ENCODE data around the gene CCDC175. TPM values are rescaled to one million over a fixed set of nuclear protein-coding genes. Genes with fewer than 3 reads are reported as not detected.

Gene CCDC175
- total RNA-seq, 1 donor from 2014 or later: not detected

DNA sequence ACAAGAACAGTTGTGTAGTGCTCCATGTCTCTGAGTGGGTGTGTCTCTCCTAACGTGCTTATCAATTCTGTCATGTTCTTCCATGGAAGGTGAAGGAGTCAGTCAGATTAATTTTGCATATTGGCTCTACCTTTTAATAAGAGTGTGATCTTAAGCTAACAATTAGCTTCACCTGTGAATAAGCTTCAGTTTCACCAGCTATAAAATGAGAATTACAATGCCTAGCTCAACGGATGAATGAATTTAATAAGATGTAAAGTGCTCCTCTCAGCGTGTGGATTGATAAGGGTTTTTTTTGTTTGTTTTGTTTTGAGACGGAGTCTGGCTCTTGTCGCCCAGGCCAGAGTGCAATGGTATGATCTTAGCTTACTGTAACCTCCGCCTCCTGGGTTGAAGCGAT is 32.7 kb downstream of the CCDC175 start:
- TF ChIP-seq CTCF (conservative IDR thresholded peaks at IDR 0.05; ENCODE audit: low read depth, low read length): no peak
- no peak overlapping the region for H3K4me3 ChIP-seq (ENCODE audit: low read depth, low read length)

GRCh38 chr14:59541731-59542130 is 34.9 kb downstream of the CCDC175 start:
- H3K4me3 ChIP-seq (ENCODE audit: low read depth, low read length): no peak overlapping the region
- no peak for TF ChIP-seq CTCF (conservative IDR thresholded peaks at IDR 0.05; ENCODE audit: low read depth, low read length)
- no peak for DNase-seq (ENCODE audit: low read depth)

More for the DNA sequence above, 32.7 kb downstream of the CCDC175 start:
- DNase-seq (ENCODE audit: low read depth): no peak

DNA sequence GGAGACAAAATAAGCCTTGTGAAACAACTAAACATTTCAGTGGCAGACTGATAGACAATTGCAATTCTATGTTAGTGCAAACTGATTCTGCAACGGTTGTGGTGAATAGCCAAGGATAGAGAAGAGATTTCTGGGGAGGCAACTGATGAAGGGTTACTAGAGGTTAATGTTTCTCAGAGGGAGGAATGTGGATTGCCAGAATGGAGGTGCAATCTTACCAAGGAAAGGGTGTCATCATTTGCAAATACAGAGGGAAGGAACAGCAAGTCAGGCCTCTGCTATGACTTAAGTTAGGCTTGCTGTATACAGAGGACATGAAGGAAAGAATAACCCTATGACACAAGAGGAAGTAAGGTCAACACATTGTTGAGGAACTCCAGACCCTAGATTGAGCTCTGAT is 35.8 kb downstream of the CCDC175 start:
- DNase-seq (ENCODE audit: low read depth): no peak
- H3K4me3 ChIP-seq (ENCODE audit: low read depth, low read length): no peak overlapping the region
- no peak for TF ChIP-seq CTCF (conservative IDR thresholded peaks at IDR 0.05; ENCODE audit: low read depth, low read length)

- TF ChIP-seq CTCF (conservative IDR thresholded peaks at IDR 0.05; ENCODE audit: low read depth, low read length): no peak
- no peak for DNase-seq (ENCODE audit: low read depth)
- no peak overlapping the region for H3K4me3 ChIP-seq (ENCODE audit: low read depth, low read length)
Observed at GRCh38 chr14:59538936-59539335, 37.7 kb downstream of the CCDC175 start.

- no peak for DNase-seq (ENCODE audit: low read depth)
- no peak for TF ChIP-seq CTCF (conservative IDR thresholded peaks at IDR 0.05; ENCODE audit: low read depth, low read length)
- no peak overlapping the region for H3K4me3 ChIP-seq (ENCODE audit: low read depth, low read length)
Observed at GRCh38 chr14:59537476-59537875, 39.1 kb downstream of the CCDC175 start.

DNA sequence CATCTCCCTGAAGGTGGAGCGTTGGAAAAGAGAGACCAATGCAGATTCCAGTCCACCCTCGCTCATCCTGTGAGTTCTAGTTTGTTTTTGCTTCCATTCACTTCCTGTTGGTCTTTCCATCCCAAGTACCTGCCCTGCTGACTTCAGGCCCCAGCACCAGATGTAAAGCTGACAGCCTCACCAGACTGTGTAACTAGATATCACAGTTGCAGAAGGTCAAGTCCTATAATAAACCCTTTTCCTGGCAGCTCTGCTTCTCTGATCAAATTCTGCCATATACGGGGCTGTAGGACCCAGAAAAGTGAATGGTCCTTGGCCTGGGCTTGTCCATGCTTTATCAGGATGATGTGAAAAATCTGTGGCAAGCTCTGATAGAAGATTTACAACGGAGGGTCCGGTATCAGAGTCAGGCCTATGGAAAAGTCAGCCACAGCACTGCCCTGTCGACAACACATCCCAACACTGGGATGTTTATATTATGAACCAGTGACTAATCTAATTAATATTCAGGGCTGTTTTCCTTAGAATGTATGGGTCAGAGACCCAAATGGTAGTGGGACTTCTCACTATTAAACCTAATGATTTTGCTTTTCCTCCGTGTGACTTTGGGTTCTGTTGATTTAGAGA is 42.1 kb downstream of the CCDC175 start:
- no peak overlapping the region for H3K4me3 ChIP-seq (ENCODE audit: low read depth, low read length)
- no peak for DNase-seq (ENCODE audit: low read depth)
- no peak for TF ChIP-seq CTCF (conservative IDR thresholded peaks at IDR 0.05; ENCODE audit: low read depth, low read length)

DNA sequence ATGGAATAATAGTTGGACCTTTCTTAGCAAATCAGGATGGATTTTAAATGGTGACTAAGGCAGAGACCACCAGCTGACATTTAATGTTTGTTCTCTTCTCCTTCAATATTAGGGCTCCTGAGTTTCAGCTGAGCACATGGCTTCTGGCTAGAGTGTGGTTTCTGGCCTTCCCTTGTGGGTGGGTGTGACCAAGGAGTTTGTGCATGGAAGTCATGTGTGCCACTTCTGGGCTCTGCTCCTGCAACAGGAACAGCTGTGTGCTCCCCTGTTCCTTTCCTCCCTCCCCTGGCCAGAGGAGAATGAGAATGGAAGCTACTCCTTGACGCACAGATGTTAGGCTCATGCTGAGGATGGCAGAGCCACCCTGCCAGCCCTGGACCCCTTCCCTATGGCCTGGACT is 44.2 kb downstream of the CCDC175 start:
- no peak for DNase-seq (ENCODE audit: low read depth)
- TF ChIP-seq CTCF (conservative IDR thresholded peaks at IDR 0.05; ENCODE audit: low read depth, low read length): no peak
- no peak overlapping the region for H3K4me3 ChIP-seq (ENCODE audit: low read depth, low read length)
